GM12891 (cell line): Measurements from ENCODE around the gene ANKS1B.

Experiments used
- POLR2A ChIP-seq: IDR thresholded peaks from 2 replicates; pipeline ENCODE4 v1.6.1; 2011; ENCODE audit warnings: low read depth, low read length, control low read depth
- POLR2AphosphoS5 ChIP-seq: IDR thresholded peaks from 2 replicates; pipeline ENCODE4 v1.6.1; 2011; ENCODE audit warnings: low read depth, low read length, control low read depth
- POU2F2 ChIP-seq: IDR thresholded peaks from 2 replicates; pipeline ENCODE4 v1.6.1; 2011; ENCODE audit warnings: low read depth, mild to moderate bottlenecking, control low read depth, low read length, moderate library complexity
- SPI1 ChIP-seq: IDR thresholded peaks from 2 replicates; pipeline ENCODE4 v1.6.1; 2011; ENCODE audit warnings: low read depth, low read length, control low read depth
- TAF1 ChIP-seq: IDR thresholded peaks from 2 replicates; pipeline ENCODE4 v1.6.1; 2011; ENCODE audit warnings: low read depth, low read length, control low read depth

GRCh38 chr12:98736352-98737321, 1248.1 kb downstream of the ANKS1B start:
- TF ChIP-seq POLR2AphosphoS5 (no peak), SPI1 (no peak), POLR2A (no peak), TAF1 (no peak), POU2F2 (no peak)
